ENCODE results near the gene HJURP. TPM values are rescaled to one million over a fixed set of nuclear protein-coding genes. Genes with fewer than 3 reads are reported as not detected.

The HJURP gene
- total RNA-seq, 2 donors from 2014 or later = 0.16 to 0.37 TPM

DNA sequence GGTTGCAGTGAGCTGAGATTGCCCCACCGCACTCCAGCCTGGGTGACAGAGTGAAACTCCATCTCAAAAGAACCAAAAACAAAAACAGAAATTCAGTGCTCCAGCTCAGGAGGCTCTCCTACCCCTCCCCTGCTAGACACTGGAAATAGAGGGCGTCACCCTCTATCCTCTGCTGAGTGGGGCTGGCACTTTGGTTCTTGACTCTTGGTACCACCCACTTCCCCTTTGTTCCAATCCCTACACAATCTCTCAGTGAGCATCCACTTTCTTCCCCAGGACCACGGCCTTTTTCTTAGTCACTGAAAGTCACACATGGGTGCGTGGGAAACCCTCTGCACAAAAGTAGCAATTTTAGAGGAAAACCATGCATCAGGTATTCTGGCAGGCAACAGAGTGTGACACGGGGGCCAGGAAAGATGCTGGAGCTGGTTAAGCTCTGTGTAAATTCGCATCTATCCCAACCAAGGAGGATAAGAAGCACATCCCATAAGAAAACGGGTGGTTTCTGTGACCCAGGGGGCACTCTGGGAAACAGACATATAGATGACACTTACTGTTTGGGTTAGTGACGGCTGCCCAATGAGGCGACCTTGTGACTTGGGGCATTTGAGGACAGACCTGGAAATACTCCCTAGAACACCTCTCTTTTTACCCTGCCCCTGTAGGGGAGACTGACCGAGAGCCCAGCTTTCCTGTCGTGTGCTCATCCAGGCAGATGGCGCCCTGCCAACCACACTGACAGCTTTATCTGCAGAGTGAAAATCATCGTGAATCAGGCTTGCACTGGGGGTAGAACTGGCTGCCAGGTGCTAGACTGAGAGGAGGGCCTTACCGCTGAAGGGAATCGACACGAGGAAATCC, 7.7 kb downstream of the HJURP start:
- no peaks in the 10 kb centered on the region for H3K27me3 ChIP-seq
- TF ChIP-seq, protein P1, sequence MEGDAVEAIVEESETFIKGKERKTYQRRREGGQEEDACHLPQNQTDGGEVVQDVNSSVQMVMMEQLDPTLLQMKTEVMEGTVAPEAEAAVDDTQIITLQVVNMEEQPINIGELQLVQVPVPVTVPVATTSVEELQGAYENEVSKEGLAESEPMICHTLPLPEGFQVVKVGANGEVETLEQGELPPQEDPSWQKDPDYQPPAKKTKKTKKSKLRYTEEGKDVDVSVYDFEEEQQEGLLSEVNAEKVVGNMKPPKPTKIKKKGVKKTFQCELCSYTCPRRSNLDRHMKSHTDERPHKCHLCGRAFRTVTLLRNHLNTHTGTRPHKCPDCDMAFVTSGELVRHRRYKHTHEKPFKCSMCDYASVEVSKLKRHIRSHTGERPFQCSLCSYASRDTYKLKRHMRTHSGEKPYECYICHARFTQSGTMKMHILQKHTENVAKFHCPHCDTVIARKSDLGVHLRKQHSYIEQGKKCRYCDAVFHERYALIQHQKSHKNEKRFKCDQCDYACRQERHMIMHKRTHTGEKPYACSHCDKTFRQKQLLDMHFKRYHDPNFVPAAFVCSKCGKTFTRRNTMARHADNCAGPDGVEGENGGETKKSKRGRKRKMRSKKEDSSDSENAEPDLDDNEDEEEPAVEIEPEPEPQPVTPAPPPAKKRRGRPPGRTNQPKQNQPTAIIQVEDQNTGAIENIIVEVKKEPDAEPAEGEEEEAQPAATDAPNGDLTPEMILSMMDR (IDR thresholded peaks at IDR 0.05) = no peak
- H3K4me3 ChIP-seq = no peak overlapping the region
- H3K36me3 ChIP-seq = no peaks in the 10 kb centered on the region
- DNase-seq (ENCODE audit: low spot score) = peak; percentile 44
- H3K4me1 ChIP-seq = no peaks in the 10 kb centered on the region
- H3K27ac ChIP-seq = no peak overlapping the region
- H3K9me3 ChIP-seq = no peaks in the 10 kb centered on the region

DNA sequence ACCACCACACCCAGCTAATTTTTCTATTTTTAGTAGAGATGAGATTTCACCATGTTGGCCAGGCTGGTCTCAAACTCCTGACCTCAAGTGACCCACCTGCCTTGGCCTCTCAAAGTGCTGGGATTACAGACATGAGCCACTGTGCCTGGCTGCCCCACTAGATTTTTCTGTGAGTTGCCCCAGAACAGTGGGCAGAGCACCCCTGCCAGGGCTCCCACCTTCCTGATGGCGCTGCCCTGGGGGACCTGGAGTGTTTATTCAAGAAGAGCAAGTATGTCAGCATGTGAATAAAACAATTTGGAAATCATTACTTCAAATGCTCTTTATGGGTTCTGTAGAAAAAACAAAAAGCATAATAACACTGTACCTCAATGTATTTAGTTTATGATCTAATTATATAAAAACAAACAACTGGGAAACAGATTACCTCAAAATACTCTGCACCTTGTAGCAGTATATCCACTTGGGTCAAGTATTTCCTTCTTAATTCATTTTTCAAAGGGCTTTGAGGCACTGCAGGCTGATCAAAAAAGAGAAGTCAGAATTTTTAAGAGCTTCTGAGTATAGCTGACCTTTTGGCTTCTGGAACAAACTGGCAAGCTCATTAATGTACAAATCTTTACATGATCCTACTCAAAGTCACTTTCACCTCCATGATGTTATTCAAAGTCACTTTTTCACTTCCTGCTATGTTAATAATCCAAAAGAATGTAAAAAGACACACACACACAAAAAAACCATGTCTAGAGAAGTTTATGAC, 8.9 kb downstream of the HJURP start:
- H3K4me3 ChIP-seq = no peak overlapping the region
- peak; percentile 21 for DNase-seq (ENCODE audit: low spot score)
- TF ChIP-seq, protein P1 (IDR thresholded peaks at IDR 0.05) = no peak
- H3K27ac ChIP-seq = no peak overlapping the region
- H3K9me3 ChIP-seq = no peaks in the 10 kb centered on the region
- no peaks in the 10 kb centered on the region for H3K36me3 ChIP-seq
- no peaks in the 10 kb centered on the region for H3K27me3 ChIP-seq
- H3K4me1 ChIP-seq = no peaks in the 10 kb centered on the region

DNA sequence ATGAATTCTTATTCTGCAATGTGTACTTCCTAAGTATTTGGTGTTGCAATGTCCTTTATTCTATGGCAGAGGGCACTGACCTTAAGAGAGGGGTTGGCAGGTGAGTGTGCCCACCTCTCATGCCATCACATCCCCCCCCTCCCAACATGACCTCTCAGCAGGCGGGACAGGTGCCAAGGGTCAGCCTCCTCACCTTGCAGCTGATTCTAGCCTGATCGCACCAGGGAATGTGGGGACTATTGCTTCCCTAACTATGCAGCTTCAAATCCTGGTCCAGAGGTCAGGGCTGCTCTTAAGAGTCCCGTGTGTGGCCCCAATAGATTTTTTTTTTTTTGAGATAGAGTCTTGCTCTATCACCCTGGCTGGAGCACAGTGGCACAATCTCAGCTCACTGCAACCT, 9.5 kb downstream of the HJURP start:
- TF ChIP-seq, protein P1 (IDR thresholded peaks at IDR 0.05) = no peak
- Histone ChIP-seq H3K4me1 (no peaks in the 10 kb centered on the region), H3K4me3 (no peak overlapping the region), H3K27ac (no peak overlapping the region), H3K27me3 (no peaks in the 10 kb centered on the region), H3K9me3 (no peaks in the 10 kb centered on the region), H3K36me3 (no peaks in the 10 kb centered on the region)
- DNase-seq (ENCODE audit: low spot score) = no peak

DNA sequence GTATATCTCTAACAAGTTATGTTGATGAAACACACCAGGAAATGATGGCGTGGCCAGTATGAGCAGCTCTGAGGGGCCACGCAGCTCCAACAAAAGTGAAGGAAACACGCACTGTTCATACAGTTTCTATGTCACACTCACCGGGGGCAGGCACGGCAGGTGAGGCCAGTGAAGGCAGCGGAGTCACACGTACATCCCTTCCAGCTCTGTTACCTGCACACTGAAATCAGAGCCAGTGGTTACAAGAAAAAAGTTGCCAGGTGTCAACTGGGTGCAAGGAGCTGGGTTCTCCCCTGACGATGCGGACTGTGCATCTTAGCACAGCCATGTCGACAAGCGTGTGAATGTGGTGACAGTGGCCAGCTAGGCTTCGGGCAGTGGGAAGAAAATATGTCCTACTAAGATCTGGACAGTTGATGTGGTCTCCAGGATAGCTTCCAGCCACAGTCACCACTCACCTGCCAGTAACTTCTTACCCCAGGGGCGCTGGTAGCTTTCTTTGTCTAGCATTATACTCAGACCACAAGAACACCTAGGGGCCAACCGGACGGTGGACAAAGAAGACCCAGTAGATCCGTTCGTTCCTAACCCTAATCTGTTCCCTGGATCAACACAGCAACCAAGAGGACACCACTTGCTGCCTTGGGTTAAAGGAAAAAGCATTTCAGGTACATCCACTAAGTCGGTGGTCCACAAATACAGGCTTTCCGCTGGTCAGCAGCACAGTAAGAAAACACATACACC, 10.1 kb downstream of the HJURP start:
- H3K27ac ChIP-seq = no peak overlapping the region
- DNase-seq (ENCODE audit: low spot score) = peak; percentile 46
- TF ChIP-seq, protein P1 (IDR thresholded peaks at IDR 0.05) = no peak
- H3K36me3 ChIP-seq = no peaks in the 10 kb centered on the region
- no peaks in the 10 kb centered on the region for H3K4me1 ChIP-seq
- H3K27me3 ChIP-seq = no peaks in the 10 kb centered on the region
- no peak overlapping the region for H3K4me3 ChIP-seq
- H3K9me3 ChIP-seq = no peaks in the 10 kb centered on the region

DNA sequence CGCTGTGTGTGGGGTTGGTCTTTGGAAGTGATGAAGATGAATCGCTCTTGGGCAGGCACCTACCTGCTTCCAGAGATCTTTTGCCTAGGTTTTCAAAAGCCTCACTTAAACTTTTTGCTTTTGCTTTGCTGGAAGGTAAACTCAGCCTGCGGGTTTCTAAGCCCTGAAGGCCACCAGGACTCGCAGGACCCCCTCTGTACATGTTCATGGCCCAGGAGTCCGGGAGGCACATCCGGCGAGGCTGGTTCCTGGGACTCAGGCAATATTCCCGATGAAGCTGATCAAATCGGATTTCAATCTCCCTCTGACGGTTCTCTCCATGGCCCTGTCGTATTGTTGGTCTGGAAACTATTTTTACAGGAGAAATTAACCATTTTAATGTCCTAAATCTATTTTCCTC, 13.2 kb downstream of the HJURP start:
- H3K9me3 ChIP-seq = no peaks in the 10 kb centered on the region
- H3K4me3 ChIP-seq = no peak overlapping the region
- H3K4me1 ChIP-seq = no peaks in the 10 kb centered on the region
- TF ChIP-seq, protein P1 (IDR thresholded peaks at IDR 0.05) = no peak
- H3K36me3 ChIP-seq = no peaks in the 10 kb centered on the region
- no peaks in the 10 kb centered on the region for H3K27me3 ChIP-seq
- no peak overlapping the region for H3K27ac ChIP-seq
- DNase-seq (ENCODE audit: low spot score) = peak; percentile 34
